Measurements from ENCODE around the gene RASA3.
"Not testable (repeated sequence)": the region's sequence is repeated elsewhere in the genome, so short reads cannot be mapped to it uniquely, and the experiment has no call there.

RASA3 gene

DNA sequence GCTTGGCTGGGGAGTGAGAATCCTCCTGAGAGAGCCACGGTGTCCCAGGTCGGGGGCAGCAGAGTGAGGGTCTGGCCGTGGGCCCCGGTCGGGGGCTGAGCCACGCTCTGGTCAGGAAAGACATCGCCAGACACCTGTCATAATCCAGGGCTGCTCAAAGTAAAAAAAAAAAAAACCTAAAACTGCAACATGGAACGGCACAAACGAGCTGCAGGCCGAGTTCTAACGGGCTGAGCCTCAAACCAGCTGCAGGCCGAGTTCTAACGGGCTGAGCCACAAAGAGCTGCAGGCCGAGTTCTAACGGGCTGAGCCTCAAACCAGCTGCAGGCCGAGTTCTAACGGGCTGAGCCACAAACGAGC, 21.6 kb downstream of the RASA3 start:
- DNase-seq: not testable (repeated sequence)

- DNase-seq: no peak
Observed at GRCh38 chr13:114110091-114110829, 22.2 kb downstream of the RASA3 start.

- no peak for DNase-seq
Observed at GRCh38 chr13:114109641-114110041, 22.8 kb downstream of the RASA3 start.

GRCh38 chr13:114108894-114109293, 23.5 kb downstream of the RASA3 start:
- no peak for DNase-seq

- DNase-seq: no peak
Observed at GRCh38 chr13:114108141-114108761, 24.2 kb downstream of the RASA3 start.

GRCh38 chr13:114107686-114108081, 24.7 kb downstream of the RASA3 start:
- no peak for DNase-seq

- no peak for DNase-seq
Observed at GRCh38 chr13:114106991-114107685, 25.3 kb downstream of the RASA3 start.

GRCh38 chr13:114106526-114106925, 25.9 kb downstream of the RASA3 start:
- DNase-seq: no peak

- no peak for DNase-seq
Observed at GRCh38 chr13:114105521-114106225, 26.8 kb downstream of the RASA3 start.

DNA sequence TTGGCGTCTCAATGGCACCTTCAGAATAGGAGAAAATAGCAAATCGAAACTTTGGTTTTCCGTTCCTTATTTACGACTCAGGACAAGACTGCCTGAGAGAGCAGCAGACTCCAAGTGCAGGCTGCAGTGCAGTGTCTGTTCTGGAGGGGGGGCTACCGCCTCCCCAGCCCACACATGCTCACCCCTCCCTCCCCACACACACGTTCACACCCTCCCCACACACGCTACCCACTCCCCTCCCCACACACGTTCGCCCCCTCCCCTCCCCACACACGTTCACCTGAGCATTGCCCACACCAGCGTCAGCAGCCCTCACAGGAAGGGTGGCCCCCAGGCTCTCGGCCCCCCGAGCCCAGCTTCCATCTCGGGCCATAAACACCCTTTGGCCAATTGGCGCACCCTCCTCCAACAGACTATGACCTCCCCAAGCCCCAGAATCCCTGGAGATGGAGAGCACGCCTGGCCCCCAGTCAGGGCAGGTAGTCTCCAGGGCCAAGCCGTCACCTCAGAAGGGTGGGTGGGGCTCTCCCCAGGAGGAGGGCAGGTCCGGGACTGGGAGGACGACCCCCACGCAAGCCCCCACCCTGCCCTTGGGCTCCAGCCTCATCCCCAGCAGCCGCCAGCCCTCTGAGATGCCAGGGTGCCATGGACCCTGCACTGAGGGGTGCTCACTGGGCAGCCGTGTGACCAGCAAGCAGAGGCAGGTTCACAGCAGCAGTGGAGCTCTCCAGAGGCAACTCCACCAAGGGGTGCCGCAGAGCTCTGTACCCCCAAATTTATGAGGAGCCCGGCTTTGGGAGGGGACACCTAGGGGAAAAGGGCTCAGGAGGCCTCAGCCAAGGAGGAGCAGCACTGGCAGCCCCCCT, 27.5 kb downstream of the RASA3 start:
- no peak for DNase-seq

GRCh38 chr13:114103801-114104654, 28.4 kb downstream of the RASA3 start:
- no peak for DNase-seq

DNA sequence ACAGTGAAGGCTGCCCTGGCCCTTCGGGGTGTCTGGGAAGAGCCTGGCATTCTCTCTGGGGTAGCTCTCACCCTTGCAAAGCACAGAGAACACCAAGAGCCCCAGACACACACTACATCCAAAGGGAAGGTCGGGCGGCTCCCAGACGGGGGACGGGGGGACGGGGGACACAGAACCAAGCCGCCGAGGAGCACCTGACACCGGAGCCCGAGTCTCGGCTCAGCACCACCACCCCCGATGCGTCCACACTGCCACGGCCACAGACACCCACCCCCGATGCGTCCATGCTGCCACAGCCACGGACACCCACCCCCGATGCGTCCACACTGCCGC, 29.2 kb downstream of the RASA3 start:
- not testable (repeated sequence) for DNase-seq

- DNase-seq: no peak
Observed at GRCh38 chr13:114102521-114103288, 29.7 kb downstream of the RASA3 start.

- no peak for DNase-seq
Observed at GRCh38 chr13:114102131-114102520, 30.3 kb downstream of the RASA3 start.

- DNase-seq: no peak
Observed at GRCh38 chr13:114101358-114102130, 30.9 kb downstream of the RASA3 start.

GRCh38 chr13:114100446-114101357, 31.7 kb downstream of the RASA3 start:
- DNase-seq: no peak

GRCh38 chr13:114099918-114100445, 32.4 kb downstream of the RASA3 start:
- peak; percentile 64 to 77 for DNase-seq

DNA sequence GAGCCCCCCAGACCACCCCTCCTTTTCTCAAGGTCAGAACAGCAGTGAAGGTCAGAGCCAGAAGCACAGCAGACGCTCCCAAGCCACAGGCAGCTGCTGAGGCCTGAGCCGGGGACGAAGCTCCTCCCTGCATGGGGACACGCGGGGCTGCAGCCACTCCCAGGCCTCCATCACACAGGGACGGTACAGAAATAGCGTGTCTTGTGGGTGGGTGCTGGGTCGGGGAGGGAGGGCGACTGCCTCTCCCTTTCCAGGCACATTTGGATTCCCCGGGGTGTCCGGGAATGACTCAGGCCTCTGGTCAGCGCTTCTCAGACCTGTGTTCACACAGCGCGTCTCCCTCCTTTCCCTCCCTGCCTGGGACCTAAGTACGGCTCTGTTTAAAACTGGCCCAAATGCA, 33.2 kb downstream of the RASA3 start:
- DNase-seq: no peak

DNA sequence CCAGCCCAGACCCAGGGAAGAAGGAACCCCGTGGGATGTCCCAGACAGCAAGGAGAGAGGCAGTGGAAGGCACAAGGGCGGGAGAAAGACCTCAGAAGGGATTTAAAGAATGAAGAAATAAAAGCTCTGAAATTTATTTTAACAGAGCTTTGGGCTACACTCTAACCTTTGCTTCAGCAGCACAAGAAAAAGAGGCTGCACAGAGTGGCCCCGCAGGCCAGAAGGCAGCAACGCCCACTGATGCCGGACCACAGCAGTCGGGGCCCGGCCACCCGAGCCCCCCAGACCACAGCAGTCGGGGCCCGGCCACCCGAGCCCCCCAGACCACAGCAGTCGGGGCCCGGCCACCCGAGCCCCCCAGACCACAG, 33.8 kb downstream of the RASA3 start:
- not testable (repeated sequence) for DNase-seq
